MM.1S (cell line): ENCODE data around the gene NCAPH2.

Source experiments
- EZH2 ChIP-seq: fragments of 300-600 bp; sonication (generic); optimal IDR thresholded peaks from 2 replicates; pipeline ENCODE3; 2017; ENCODE audit warnings: low read depth, mild to moderate bottlenecking, antibody characterized with exemption, low read length, mixed read lengths
- EZH2phosphoT487 ChIP-seq: fragments of 300-600 bp; sonication (generic); IDR thresholded peaks from 2 replicates; pipeline ENCODE4 v1.6.1; 2018; ENCODE audit warnings: antibody characterized with exemption, low read length
- TF ChIP-seq, protein P1 (sequence below): fragments of 300-600 bp; sonication (generic); IDR thresholded peaks from 2 replicates; pipeline ENCODE4 v1.5.1; 2016; ENCODE audit warnings: antibody characterized with exemption, low read length, mixed read lengths

DNA sequence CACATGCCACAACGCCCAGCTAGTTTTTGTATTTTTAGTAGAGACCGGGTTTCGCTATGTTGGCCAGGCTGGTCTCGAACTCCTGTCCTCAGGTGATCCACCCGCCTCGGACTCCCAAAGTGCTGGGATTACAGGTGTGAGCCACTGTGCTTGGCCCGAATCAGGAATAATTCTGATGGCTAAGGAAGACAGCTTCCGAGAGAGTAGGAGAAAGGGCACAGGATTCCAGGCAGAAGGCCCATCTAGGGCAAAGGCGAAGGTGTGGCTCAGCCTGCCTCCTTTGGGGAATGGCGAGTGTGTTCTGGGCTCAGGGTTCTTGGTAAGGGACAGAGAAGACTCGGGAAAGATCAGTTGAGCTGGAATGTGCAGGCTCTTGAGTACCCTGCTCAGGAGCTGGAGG is 56.3 kb downstream of the NCAPH2 start:
- no peak for TF ChIP-seq EZH2
- TF ChIP-seq, protein P1, sequence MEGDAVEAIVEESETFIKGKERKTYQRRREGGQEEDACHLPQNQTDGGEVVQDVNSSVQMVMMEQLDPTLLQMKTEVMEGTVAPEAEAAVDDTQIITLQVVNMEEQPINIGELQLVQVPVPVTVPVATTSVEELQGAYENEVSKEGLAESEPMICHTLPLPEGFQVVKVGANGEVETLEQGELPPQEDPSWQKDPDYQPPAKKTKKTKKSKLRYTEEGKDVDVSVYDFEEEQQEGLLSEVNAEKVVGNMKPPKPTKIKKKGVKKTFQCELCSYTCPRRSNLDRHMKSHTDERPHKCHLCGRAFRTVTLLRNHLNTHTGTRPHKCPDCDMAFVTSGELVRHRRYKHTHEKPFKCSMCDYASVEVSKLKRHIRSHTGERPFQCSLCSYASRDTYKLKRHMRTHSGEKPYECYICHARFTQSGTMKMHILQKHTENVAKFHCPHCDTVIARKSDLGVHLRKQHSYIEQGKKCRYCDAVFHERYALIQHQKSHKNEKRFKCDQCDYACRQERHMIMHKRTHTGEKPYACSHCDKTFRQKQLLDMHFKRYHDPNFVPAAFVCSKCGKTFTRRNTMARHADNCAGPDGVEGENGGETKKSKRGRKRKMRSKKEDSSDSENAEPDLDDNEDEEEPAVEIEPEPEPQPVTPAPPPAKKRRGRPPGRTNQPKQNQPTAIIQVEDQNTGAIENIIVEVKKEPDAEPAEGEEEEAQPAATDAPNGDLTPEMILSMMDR, result no peak
- TF ChIP-seq EZH2phosphoT487, result no peak
